ENCODE measurements around the gene ITK. TPM values are rescaled to one million over a fixed set of nuclear protein-coding genes. Genes with fewer than 3 reads are reported as not detected.
"Not testable (repeated sequence)": the region's sequence is repeated elsewhere in the genome, so short reads cannot be mapped to it uniquely, and the experiment has no call there.

The ITK gene
- total RNA-seq, 1 donor from 2014 or later, result not detected

DNA sequence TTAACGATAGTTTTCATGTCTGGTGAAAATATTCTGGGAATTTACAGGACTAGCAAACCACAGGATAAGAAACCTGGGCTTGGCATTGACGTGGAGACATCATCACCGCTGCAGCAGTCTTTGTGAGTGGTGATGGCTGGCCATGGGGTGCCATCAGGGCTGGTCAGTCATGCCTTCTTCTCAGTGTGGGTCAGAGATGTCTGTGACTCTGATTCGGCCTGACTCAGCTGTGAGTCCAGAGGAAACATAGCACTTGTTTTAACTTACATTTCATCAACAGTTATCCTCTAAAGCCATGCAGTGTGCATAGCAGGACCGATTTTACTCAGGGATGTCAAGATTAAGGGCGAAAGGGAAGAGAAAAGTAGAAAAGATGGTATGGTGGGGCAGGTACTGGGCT is 52.1 kb downstream of the ITK start:
- H3K4me3 Mint-ChIP-seq, result no peak overlapping the region
- no peaks in the 10 kb centered on the region for H3K27me3 Mint-ChIP-seq
- no peaks in the 10 kb centered on the region for H3K4me1 Mint-ChIP-seq (ENCODE audit: unreplicated experiment)
- TF ChIP-seq, protein P1, sequence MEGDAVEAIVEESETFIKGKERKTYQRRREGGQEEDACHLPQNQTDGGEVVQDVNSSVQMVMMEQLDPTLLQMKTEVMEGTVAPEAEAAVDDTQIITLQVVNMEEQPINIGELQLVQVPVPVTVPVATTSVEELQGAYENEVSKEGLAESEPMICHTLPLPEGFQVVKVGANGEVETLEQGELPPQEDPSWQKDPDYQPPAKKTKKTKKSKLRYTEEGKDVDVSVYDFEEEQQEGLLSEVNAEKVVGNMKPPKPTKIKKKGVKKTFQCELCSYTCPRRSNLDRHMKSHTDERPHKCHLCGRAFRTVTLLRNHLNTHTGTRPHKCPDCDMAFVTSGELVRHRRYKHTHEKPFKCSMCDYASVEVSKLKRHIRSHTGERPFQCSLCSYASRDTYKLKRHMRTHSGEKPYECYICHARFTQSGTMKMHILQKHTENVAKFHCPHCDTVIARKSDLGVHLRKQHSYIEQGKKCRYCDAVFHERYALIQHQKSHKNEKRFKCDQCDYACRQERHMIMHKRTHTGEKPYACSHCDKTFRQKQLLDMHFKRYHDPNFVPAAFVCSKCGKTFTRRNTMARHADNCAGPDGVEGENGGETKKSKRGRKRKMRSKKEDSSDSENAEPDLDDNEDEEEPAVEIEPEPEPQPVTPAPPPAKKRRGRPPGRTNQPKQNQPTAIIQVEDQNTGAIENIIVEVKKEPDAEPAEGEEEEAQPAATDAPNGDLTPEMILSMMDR (conservative IDR thresholded peaks at IDR 0.05), result no peak
- no peak for DNase-seq (ENCODE audit: extremely low spot score, unreplicated experiment)
- H3K27ac Mint-ChIP-seq, result no peak overlapping the region
- no peaks in the 10 kb centered on the region for H3K9me3 Mint-ChIP-seq
- no peaks in the 10 kb centered on the region for H3K36me3 Mint-ChIP-seq

DNA sequence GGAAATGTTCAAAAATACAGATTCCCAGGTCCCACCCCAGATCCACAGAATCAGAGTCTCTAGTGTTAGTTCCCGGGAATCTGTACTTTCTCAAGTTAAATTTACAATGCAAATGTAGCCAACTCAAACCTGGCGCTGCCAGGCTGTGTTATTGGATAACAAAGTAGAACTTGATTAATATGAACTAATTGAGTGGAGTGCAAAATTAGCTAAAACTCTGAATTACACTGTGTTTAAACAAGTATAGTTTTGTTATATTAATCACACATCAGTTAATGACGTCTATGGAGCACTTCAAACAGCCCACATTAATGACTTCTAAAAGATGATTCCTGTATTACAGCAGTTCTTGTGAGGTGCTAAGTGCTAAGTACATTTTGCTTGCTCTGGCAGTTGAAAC is 52.9 kb downstream of the ITK start:
- Mint-ChIP-seq H3K27ac (no peak overlapping the region), H3K4me1 (ENCODE audit: unreplicated experiment) (no peaks in the 10 kb centered on the region), H3K4me3 (no peak overlapping the region), H3K27me3 (no peaks in the 10 kb centered on the region), H3K36me3 (no peaks in the 10 kb centered on the region), H3K9me3 (no peaks in the 10 kb centered on the region)
- no peak for DNase-seq (ENCODE audit: extremely low spot score, unreplicated experiment)
- TF ChIP-seq, protein P1 (conservative IDR thresholded peaks at IDR 0.05), result no peak

DNA sequence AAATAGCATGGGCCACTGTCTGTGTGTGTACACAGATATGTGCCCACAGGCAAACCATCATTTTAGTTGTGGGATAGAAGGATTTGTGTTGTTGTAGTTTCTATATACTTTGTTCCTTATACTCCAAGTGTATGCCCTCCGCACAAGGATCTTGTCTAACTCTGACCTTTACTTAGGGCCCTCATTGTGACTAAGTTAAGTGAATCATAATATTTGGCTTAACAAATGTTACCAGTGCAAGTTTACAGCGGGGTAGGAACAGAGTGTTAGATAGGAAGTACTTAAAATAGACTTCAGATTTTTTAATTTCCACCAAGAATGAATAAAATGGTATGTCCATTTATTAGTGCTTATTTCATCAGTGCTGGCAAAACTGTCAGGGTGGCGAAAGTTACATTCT is 55.8 kb downstream of the ITK start:
- no peaks in the 10 kb centered on the region for H3K36me3 Mint-ChIP-seq
- no peak for DNase-seq (ENCODE audit: extremely low spot score, unreplicated experiment)
- H3K4me1 Mint-ChIP-seq (ENCODE audit: unreplicated experiment), result no peaks in the 10 kb centered on the region
- H3K4me3 Mint-ChIP-seq, result no peak overlapping the region
- TF ChIP-seq, protein P1 (conservative IDR thresholded peaks at IDR 0.05), result no peak
- H3K9me3 Mint-ChIP-seq, result no peaks in the 10 kb centered on the region
- no peak overlapping the region for H3K27ac Mint-ChIP-seq
- H3K27me3 Mint-ChIP-seq, result no peaks in the 10 kb centered on the region

DNA sequence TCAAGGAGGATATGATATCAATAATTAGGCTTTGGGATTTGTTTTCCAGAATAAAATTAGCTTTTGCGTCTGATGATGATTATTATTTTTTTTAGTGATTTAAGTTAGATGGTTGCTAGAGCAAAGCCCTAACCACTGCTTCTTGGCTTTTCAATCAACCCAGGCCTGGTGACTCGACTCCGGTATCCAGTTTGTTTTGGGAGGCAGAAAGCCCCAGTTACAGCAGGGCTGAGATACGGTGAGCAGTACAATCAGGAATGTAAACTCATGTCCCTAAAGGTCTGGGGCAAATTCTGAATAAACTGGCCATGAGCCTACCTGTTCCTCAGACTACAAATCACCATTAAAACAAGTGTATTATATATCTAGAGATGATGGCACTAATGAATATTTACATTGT is 60.8 kb downstream of the ITK start:
- no peak for DNase-seq (ENCODE audit: extremely low spot score, unreplicated experiment)
- H3K4me3 Mint-ChIP-seq, result no peak overlapping the region
- H3K4me1 Mint-ChIP-seq (ENCODE audit: unreplicated experiment), result no peaks in the 10 kb centered on the region

DNA sequence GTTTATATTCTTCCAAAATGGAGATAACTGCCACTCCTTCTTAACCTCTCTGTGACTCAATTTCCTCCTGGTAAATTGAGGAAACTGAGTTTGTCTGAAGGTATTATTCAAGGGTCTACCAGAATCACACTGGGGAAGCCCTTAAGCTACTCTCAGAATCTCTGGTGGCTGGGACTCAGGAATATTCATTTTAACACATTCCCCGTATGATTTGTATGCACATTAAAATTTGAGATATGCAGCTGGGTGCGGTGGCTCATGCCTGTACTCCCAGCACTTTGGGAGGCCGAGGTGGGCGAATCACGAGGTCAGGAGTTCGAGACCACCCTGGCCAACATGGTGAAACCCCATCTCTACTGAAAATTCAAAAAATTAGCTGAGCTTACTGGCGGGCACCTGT is 64.1 kb downstream of the ITK start:
- not testable (repeated sequence) for DNase-seq (ENCODE audit: extremely low spot score, unreplicated experiment); H3K27ac Mint-ChIP-seq; H3K27me3 Mint-ChIP-seq; H3K36me3 Mint-ChIP-seq; H3K4me1 Mint-ChIP-seq (ENCODE audit: unreplicated experiment); H3K9me3 Mint-ChIP-seq; H3K4me3 Mint-ChIP-seq

More for the DNA sequence above, 60.8 kb downstream of the ITK start:
- no peak overlapping the region for H3K27ac Mint-ChIP-seq
- H3K27me3 Mint-ChIP-seq, result no peaks in the 10 kb centered on the region
- H3K36me3 Mint-ChIP-seq, result no peaks in the 10 kb centered on the region
- TF ChIP-seq, protein P1 (conservative IDR thresholded peaks at IDR 0.05), result no peak
- no peaks in the 10 kb centered on the region for H3K9me3 Mint-ChIP-seq

DNA sequence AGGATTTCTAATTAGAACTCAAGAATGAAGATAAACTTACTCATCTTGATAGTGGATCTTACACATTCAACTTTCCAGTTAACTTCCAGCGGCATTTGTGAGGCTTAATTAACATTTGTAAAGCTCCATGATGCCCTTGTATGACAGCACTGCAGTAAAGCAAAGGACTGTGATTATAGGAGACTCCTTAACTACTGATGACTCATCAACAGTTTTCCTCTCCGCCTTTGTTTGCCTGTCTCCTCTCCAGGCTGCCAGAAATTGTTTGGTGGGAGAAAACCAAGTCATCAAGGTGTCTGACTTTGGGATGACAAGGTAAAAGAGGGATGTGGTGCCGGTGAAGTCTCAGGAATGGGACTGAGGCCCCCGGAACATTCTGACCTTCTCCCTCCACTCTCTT is 64.8 kb downstream of the ITK start:
- H3K27me3 Mint-ChIP-seq, result no peaks in the 10 kb centered on the region
- H3K4me3 Mint-ChIP-seq, result no peak overlapping the region
- TF ChIP-seq, protein P1 (conservative IDR thresholded peaks at IDR 0.05), result no peak
- H3K27ac Mint-ChIP-seq, result no peak overlapping the region
- DNase-seq (ENCODE audit: extremely low spot score, unreplicated experiment), result no peak
- no peaks in the 10 kb centered on the region for H3K36me3 Mint-ChIP-seq
- H3K9me3 Mint-ChIP-seq, result no peaks in the 10 kb centered on the region
- H3K4me1 Mint-ChIP-seq (ENCODE audit: unreplicated experiment), result no peaks in the 10 kb centered on the region

Measured in type B pancreatic cell (in vitro differentiated cells).